Right ventricle myocardium inferior (tissue), 1 donor: Measurements from ENCODE around the gene SH2D3C. TPM values are rescaled to one million over a fixed set of nuclear protein-coding genes. Genes with fewer than 3 reads are reported as not detected.
A peak's percentile ranks its signal among the peaks of the same experiment; 100 is the strongest.

Experiments used
- ATAC-seq: fragments of 200-7000 bp; cut with Tn5 transposase; one replicate; pipeline ENCODE4 v1.9.1; 2020; ENCODE audit warnings: mild to moderate bottlenecking, moderate library complexity
- DNase-seq: peaks from one replicate; pipeline ENCODE4 v3.0.0; 2021; ENCODE audit errors: missing footprints
- intact Hi-C: fragments of 100-400 bp; cut with DNase I; formaldehyde crosslinking; loops from one replicate; pipeline ENCODE4 v1.11.0; 2022
- total RNA-seq: library from RNA; stranded (reverse); fragmentation: NEBNext Ultra II Directional; extraction: Animal tissue kit (Norgen Biotek cat#: 25700); gene quantifications from one replicate; pipeline ENCODE4 v1.2.1, GENCODE V29; 2021
- donor health status: DM: no; HTN: yes; CAD: no; lungs with severe emphysema.

The SH2D3C gene
- total RNA-seq, 1 donor from 2014 or later = 21.3 TPM

DNA sequence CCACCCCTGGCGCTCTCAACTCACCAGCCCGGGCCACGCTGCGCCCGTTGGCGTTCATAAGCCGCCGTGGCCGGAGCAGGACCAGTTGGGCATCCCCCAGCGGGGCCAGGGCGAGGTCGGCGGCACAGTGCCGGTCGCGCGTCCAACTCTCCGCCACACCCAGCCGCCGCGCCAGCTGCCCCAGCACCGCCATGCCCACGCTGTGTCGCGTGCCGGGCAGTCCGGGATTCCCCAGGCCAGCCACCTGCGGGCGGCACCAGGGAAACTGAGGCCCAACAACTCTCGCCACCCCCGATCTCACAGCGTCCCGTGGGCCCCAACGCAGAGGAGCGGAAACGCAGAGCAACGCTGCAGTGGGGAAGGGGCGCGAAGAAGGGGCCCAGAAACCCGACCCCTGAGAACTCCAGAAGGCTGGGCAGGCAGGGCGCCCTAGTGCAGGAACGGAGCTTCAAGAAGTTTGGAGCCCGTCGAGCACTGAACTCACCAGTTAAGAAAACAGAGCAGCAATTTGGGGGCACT lies 63.5 kb downstream of the SH2D3C start:
- intact Hi-C loops = loop anchor here (5.0 kb wide), 1 partner anchor 103 kb away; the partner anchor contains the start of gene STXBP1
- DNase-seq (peak; percentile 75), ATAC-seq (peak; percentile 3)

DNA sequence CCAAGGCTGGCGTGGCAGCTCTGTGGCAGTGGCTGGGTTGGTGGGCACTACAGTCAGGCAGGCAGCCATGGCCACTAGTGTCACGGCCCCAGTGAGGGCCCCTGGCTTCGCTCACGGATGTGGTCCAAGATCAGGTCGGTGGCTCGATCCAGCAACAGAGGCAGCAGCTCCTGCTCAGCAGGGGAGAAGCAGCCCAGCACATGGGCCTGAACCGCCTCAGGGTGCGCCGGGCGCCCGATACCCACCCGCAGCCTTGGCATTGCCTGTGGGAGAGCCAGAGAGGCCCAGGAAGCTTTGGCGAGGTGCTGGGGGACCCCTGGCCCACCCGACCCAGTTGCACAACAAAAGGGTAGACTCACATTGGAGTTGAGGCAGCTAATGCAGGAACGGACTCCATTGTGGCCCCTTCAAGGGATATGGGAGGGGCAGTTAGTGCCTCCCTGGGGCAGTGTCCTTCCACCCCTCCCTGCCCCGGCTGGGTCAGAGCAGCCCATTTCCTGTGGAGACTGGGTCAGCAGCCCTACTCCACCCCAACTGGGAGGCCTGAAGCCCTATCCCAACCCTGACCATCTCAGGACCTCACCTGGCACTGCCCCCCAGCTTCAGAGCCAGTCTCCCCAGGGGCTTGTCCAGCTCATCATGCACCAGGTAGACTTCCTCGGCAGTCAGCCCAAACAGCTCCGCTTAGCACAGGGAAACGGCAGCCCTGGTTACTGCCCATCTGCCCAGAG lies 64.3 kb downstream of the SH2D3C start:
- ATAC-seq = no peak
- intact Hi-C loops = no loop called here

DNA sequence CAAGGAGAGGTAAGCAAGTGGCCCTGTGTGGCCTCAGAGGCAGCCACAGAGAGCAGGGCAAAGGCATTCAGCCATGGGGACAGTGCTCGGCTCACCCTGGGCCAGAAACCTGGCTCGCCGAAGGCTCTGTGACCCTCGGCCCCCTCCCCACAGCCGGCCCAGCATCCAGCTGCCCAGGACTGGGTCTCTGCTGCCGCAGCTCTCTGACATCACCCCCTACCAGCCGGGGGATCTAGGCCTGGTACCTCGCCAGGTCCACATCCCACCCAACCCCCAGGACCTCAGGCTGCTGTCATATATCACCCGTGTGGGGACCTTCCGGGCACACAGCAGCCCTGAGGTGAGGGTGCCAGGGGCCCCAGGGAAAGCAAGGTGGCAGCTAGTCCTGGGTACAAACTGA lies 65.6 kb downstream of the SH2D3C start:
- DNase-seq (no peak), ATAC-seq (no peak)
- intact Hi-C loops = no loop called here

More for the DNA sequence above, 64.3 kb downstream of the SH2D3C start:
- peak; percentile 46 for DNase-seq

DNA sequence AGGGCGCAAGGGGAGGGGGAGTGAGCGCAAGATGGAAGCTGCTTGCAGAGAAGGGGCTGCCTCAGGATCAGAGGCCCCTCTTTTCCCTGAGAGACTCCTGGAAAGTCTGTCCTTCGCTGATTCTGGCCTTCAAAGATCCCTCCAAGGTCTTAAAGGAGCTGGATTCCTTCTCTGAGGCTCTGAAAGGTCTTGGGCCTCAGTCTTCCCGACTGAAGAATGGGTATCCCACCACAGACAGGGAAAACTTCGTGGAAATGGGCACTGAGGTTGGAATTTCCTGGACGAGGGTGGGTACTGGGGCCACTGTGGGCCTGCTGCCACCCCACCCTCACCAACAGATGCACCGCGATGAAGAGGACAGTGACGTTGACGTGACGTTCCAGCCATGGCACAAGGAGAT lies 66.1 kb downstream of the SH2D3C start:
- DNase-seq = no peak
- intact Hi-C loops = no loop called here
- ATAC-seq = no peak

DNA sequence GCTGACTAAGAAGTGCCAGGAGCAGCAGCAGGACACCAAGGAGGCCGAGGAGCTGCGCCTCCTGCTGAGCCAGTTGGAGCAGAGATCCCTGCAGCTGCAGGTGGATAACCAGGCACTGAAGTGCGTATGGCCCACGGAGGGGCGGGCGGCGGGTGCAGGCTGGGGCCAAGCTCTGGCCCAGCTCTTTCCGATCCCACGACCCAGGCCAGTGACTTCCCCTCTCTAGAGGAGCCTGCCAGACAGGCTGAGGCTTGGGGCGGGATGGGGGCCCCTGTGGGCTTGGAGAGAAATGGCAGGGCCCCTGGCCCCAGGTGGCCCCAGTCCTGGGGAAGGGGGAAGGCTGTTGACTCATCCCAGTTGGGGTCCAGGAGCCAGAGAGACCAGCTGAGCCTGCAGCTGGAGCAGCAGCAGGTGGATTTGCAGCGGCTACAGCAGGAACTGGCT lies 66.6 kb downstream of the SH2D3C start:
- ATAC-seq = no peak
- no peak for DNase-seq

DNA sequence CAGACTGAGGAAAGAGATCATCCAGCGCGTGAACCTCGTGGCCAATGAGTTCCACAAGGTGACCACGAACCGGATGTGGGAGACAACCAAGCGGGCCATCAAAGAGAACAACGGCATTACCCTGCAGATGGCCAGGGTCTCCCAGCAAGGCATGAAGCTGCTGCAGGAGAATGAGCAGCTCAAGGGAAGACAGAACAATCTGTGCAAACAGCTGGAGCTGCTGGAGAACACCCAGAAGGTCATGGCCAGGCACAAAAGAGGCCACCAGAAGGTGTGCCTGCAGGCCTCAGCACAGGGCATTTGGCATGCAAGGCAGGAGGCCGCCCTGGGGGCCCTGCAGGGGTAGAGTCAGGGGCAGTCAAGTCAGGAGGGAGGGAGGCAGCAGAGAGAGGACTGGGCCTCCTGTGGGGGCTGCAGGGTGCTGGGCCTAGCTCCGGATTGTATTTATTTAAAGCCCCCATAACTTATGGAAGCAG lies 67.2 kb downstream of the SH2D3C start:
- no peak for ATAC-seq
- no peak for DNase-seq
- intact Hi-C loops = no loop called here

More for the DNA sequence above, 66.6 kb downstream of the SH2D3C start:
- intact Hi-C loops = no loop called here

DNA sequence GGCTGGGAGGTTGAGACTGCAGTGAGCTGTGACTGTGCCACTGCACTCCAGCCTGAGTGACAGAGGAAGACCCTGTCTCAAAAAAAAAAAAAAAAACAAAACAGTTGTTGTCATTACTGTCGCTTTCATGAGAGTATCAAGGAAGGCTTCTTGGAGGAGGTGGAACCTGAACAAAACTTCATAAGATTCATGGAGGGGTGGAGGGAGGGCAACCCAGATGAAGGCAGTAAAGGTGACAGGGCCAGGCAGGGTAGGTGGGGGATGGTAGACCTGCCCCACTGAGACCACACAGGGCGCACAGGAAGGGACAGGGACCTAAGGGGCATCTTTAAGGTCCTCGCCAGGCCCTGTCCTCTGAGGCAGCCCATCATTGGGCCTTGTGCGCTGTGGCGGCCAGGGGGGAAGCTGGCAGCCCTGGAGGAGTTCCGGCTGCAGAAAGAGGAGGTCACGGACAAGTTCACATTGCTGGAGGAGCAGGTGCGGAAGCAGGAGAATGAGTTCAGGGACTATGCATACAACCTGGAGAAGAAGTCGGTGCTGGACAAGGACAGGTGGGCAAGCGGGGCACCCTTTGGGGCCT lies 68.2 kb downstream of the SH2D3C start:
- no peak for DNase-seq
- intact Hi-C loops = no loop called here
- ATAC-seq = no peak

DNA sequence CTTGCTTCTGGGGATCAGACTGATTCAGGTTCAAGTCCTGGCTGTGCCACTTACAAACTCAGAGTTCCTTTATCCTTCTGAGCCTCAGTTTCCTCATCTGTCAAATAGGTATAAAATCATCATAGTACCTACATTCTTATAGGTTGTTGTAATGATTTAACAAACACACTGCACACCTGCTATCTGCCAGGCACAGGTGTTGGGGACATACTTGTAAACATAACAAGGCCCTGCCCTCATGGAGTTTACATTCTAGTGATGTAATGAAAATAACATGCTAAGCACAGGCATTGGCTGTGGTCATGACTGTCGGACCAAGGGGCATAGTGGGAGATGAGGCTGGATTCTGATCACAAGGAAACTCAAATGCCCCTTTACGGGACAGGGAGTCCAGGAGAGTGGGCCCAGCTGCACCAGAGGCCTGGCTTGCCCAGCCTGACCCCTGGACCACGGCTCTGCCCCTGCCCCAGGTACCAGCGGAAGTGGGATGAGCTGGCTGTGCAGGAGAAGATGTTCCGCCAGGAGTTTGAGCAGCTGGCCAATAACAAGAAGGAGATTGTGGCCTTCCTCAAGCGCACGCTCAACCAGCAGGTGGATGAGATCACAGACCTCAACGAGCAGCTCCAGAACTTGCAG lies 69.4 kb downstream of the SH2D3C start:
- intact Hi-C loops = no loop called here
- ATAC-seq (no peak), DNase-seq (no peak)

DNA sequence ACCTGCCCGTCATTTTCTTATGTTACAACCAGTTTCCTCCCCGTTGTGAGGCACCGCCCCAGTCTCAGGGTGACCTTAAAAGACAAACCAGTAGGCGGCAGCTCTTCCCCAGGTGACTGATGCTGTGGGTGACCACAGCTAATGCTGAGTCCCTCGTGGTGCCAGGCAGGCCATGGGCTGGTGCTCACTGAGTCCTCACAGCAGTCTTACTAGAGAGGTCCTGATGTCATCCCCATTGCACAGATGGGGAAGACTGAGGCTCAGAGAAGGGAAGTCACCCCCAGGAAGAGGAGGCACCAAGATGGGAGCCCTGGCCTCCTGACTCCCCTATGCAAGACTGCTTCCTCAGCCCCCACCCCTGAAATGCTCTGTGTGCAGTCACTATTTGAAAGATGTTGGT lies 70.7 kb downstream of the SH2D3C start:
- intact Hi-C loops = no loop called here
- ATAC-seq = no peak
- no peak for DNase-seq

DNA sequence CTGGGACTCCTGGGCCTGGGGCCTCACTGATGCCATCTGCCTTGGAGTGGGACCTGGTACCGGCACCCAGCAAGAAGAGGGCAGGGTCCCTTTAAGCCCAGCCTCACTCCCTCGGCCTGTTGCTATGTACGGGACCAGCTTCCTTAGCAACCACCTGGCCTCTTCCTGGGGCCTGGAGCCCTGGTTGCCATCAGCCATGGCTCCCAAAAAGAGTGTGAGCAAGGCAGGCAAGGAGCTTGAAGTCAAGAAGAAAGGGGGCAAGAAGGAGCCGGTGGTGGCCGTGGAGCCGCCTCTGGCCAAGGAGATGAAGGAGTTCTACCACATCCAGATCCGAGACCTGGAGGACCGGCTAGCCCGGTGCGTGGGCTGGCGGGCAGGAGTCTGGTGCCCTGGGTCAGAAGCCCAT lies 71.6 kb downstream of the SH2D3C start, which contains the start of gene CFAP157:
TSS of gene CFAP157 (plus strand) at position 153 of the 406 bp plus-strand sequence. CDS start at position 197, 44 bp downstream.
- ATAC-seq (no peak), DNase-seq (no peak)
- intact Hi-C loops = no loop called here

DNA sequence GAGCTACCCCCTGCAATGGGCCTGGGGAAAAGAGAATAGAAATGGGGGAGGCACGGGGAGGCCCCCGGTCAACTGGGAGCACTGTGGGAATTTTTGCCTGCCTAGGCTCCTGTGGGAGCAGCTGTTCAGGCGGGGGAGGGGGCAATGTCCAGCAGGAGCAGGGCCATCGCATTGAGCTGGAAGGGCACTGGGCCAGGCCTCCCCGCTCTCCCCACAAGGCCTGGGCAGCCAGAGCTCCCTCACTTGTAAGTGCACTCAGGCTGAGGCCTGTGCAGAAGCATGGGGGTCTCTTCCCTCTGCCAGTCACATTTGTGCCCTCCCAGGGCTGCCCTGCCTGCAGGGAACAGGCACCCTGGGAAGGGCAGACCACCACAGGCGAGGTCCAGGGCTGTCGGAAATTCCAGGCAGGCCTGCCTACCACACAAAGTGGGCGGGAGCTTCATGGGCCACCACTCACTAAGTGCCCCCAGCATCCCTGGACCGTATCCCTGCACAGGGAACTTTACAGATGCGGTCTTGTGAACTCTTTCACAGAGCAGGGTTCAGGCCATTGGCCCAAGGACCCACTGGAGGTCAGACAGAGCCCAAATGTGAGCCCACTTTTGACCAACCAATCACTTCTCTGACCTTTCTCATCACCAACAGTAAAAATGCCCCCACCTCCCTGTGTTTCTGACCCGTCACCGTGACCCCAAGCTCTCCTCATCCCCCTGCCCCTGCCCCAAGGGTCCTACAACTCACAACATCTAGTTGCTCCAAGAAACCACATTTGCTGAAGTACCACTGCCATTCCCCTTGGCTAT lies 72.7 kb downstream of the SH2D3C start:
- intact Hi-C loops = no loop called here
- no peak for DNase-seq
- no peak for ATAC-seq

DNA sequence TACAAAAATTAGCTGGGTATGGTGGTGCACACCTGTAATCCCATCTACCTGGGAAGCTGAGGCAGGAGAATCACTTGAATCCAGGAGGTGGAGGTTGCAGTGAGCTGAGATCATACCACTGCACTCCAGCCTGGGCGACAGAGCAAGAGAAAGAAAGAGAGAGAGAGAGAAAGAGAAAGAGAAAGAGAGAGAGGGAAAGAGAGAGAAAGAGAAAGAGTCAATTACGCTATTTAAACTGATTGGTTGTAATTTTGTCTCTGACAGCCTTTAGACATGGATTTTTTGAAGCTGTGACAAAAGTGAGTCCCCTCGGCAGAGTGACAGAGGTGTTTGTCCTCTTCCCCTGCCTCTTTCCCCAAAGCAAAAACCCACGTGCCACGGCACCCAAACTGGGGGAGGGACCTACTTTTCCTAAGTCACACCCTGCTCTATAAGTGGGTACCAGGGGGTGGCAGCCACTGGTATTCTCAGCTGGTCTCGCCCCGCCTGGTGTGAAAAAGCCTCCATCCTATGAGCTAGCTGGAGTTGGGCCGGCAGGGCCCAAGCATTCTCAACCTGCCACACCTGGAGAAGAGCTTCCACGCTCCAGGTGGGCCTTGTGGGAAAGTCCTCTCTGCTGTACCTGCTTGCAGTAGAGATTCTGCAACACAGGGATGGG lies 75.0 kb downstream of the SH2D3C start:
- intact Hi-C loops = no loop called here
- ATAC-seq = no peak
- no peak for DNase-seq

DNA sequence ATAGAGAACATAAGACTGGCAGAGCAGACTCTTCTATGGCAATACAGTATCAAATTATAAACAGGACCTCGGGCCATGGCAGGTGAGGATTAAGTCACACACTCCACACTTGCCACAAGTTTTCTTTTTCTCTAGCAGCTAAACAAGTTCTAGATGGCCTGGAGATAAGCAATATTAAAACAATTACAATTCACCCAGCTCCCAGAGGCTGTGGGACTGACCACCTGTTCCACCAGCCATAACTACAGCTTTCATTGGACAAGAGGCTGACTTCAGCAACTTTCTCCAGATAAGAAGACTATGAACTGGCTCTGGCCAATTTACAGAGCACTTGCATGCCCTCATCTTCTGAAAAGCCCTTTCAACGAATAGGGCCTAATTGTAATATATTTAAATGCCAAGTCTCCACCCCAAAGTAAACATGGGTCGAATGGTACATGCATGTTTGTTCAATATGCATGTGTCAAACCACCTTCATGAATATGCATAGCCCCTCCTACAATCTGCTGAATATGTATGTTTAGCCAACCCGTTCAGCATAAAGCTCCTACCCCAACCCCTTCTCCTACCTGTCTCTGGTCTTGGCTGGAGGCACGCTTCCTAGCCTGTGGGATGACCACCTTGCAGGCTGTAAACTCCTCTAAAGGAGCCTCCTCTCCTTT lies 77.7 kb downstream of the SH2D3C start:
- intact Hi-C loops = no loop called here
- DNase-seq (no peak), ATAC-seq (no peak)

DNA sequence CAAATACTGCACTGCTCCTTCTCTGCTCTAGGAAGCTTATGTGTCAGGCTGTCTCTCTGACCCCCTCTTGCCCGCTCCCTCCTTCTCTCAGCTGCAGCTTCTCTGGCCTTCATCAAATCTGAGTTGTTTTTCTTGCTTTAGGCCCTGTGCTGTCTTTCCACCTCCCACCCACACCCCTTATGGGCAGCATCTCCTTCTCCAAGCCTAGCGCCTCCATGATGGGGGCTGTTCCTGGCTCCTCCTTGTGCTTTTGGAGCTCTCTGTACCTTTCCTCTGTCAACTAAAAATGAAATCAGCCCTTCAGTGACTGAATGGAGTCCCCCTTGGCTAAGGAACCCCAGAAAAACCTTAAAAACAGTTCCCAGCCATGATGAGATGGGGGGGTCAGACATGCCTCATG lies 78.3 kb downstream of the SH2D3C start:
- ATAC-seq = no peak
- intact Hi-C loops = no loop called here
- no peak for DNase-seq

DNA sequence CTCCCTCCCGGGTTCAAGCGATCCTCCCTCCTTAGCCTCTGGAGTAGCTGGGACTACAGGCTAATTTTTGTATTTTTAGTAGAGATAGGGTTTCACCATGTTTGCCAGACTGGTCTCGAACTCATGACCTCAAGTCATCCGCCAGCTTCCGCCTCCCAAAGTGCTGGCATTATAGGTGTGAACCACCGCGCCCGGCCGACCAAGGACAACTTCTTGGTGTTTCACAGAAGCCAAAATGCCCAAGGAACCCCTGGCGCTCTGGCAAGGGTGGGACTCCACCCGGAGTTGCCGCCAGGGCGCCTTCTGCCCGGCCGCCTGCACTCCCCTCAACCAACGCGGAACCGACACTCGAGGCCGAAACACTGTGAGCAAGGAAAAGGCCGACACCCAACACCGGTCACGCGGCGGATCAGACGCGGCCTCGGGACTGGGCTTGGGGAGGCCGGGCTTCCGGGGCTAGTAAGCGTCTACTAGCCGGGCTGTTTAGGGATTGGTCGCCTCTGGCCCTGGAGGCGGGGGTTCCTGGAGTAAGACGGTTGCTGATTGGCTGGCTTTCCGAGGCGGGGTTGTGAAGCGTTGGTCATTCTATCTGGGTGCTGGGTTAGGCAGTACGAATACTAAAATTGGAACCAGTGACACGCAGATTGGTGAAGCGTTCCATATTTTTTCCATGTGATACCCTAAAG lies 79.3 kb downstream of the SH2D3C start:
- DNase-seq (peak; percentile 98), ATAC-seq (peak; percentile 99)
- intact Hi-C loops = no loop called here

DNA sequence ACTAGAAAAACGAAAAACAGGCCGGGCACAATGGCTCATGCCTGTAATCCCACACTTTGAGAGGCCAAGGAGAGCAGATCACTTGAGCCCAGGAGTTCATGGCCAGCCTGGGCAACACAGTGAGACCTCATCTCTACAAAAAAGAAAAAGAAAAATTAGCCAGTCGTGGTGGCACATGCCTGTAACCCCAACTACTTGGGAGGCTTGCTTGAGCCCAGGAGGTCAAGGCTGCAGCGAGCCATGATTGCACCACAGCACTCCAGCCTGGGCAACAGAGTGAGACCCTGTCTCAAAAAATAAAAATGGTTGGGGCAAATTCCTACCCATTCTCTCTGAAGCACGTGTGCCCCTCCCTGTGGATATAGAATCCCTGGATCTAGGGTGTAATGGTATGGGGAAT lies 80.1 kb downstream of the SH2D3C start:
- no peak for DNase-seq
- intact Hi-C loops = no loop called here
- no peak for ATAC-seq

DNA sequence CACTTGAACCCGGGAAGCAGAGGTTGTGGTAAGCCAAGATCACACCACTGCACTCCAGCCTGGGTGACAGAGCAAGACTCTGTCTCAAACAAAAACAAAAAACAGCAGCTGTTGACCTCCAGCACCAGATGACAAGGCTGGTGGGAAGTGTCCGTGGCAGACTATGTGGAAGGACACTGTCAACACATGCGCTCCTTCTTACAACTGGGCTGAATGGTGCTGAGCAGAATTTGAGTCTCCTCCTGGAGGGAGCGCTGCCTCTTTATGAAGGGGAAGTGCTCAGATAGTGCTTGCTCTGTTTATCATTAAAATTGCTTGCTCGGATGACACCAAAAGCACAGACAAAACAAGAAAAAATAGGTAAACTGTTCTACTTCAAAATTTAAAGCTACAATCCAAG lies 80.9 kb downstream of the SH2D3C start:
- intact Hi-C loops = no loop called here
- ATAC-seq = no peak
- no peak for DNase-seq
